Activated T-helper 2 cell treated with anti-CD3 and anti-CD28 coated beads, Interferon-gamma antibody, Interleukin-2, Interleukin-4, amounts not matched to agents 10 μg/mL and 5 μg/mL and 100 μg/mL, durations not matched to agents 14 hours and 24 hours and 36 hours (primary cell): ENCODE results near the gene PCNX4. TPM values are rescaled to one million over a fixed set of nuclear protein-coding genes. Genes with fewer than 3 reads are reported as not detected.

Experiments
- DNase-seq: peaks from one replicate; pipeline ENCODE4 v3.0.0; 2021; ENCODE audit warnings: low spot score
- H3K27ac Mint-ChIP-seq: one replicate; pipeline ENCODE4 v1.8.0; 2021; ENCODE audit warnings: mixed read lengths
- H3K27me3 Mint-ChIP-seq: one replicate; pipeline ENCODE4 v1.8.0; 2021; ENCODE audit warnings: low read depth, mixed read lengths
- H3K36me3 Mint-ChIP-seq: one replicate; pipeline ENCODE4 v1.8.0; 2021; ENCODE audit warnings: low read depth, mixed read lengths
- H3K4me1 Mint-ChIP-seq: one replicate; pipeline ENCODE4 v1.8.0; 2021; ENCODE audit warnings: low read depth, mixed read lengths
- H3K4me3 Mint-ChIP-seq: one replicate; pipeline ENCODE4 v1.8.0; 2021; ENCODE audit warnings: low read depth, mild to moderate bottlenecking, moderate library complexity, mixed read lengths
- H3K9me3 Mint-ChIP-seq: one replicate; pipeline ENCODE4 v1.8.0; 2021; ENCODE audit warnings: mixed read lengths
- intact Hi-C: fragments of 100-400 bp; cut with micrococcal nuclease; formaldehyde crosslinking; loops from one replicate; pipeline ENCODE4 v1.15.1; 2023
- total RNA-seq: library from RNA; stranded (reverse); gene quantifications from 2 replicates; pipeline ENCODE4 v1.2.3, GENCODE V29; 2022

Gene PCNX4
- total RNA-seq, 1 donor from 2014 or later = 38.8 TPM

DNA sequence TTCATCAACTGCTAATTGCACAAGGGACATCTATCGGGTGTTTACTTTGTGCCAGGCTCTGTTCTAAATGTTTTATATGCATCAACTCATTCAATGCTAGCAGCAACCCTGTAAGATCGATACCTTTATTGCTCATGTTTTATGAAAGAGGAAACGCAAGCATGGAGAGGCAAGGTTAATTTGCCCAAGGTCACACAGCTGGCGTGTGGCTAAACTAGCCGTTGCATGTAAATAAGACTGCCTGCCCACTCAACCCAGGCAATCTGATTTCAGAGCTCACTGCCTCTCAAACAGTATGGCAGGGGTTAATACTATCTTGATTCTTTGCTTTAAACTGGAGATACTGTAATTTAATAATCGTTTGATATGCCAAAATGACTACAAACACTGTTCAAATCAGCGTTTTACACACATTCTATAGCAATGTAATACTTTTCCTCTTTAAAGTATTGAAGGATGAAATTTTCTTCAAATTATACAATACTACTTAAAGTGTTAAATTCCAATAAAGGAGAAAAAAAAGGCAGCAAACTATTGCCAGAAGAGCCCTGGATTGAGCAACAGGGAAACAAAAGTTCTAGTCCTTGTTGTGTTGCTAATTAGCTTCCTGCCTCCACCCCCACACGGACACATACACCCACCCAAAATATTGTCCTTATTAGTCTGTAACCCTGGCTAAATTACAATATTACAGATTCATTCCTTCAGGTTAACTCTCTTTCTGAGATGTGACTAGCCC, 112.5 kb downstream of the PCNX4 start:
- H3K27me3 Mint-ChIP-seq = peaks cover 10% of the 10 kb centered on the region
- H3K9me3 Mint-ChIP-seq = peaks cover 9% of the 10 kb centered on the region
- peaks cover 19% of the 10 kb centered on the region for H3K4me1 Mint-ChIP-seq
- no peak for DNase-seq
- H3K4me3 Mint-ChIP-seq = no peak overlapping the region
- H3K27ac Mint-ChIP-seq = no peak overlapping the region
- H3K36me3 Mint-ChIP-seq = peaks cover under 1% of the 10 kb centered on the region
- intact Hi-C loops = no loop called here

GRCh38 chr14:60204843-60205774, 113.4 kb downstream of the PCNX4 start:
- H3K4me3 Mint-ChIP-seq = no peak overlapping the region
- DNase-seq = no peak
- intact Hi-C loops = loop anchor here (5.0 kb wide), 1 partner anchor 42 kb away; the partner anchor contains the start of gene PPM1A
- peaks cover 10% of the 10 kb centered on the region for H3K27me3 Mint-ChIP-seq
- peaks cover under 1% of the 10 kb centered on the region for H3K9me3 Mint-ChIP-seq
- H3K4me1 Mint-ChIP-seq = peaks cover 19% of the 10 kb centered on the region
- no peaks in the 10 kb centered on the region for H3K36me3 Mint-ChIP-seq
- H3K27ac Mint-ChIP-seq = no peak overlapping the region

GRCh38 chr14:60206249-60206670, 114.5 kb downstream of the PCNX4 start:
- Mint-ChIP-seq H3K4me1 (peaks cover 19% of the 10 kb centered on the region), H3K36me3 (no peaks in the 10 kb centered on the region), H3K4me3 (no peak overlapping the region), H3K27me3 (peaks cover 12% of the 10 kb centered on the region), H3K27ac (no peak overlapping the region), H3K9me3 (no peaks in the 10 kb centered on the region)
- no peak for DNase-seq
- intact Hi-C loops = loop anchor here (5.0 kb wide), 1 partner anchor 41 kb away; the partner anchor contains the start of gene PPM1A

GRCh38 chr14:60206837-60207533, 115.3 kb downstream of the PCNX4 start:
- Mint-ChIP-seq H3K36me3 (no peaks in the 10 kb centered on the region), H3K4me3 (no peak overlapping the region), H3K27ac (no peak overlapping the region), H3K27me3 (peaks cover 12% of the 10 kb centered on the region), H3K9me3 (no peaks in the 10 kb centered on the region), H3K4me1 (peaks cover 19% of the 10 kb centered on the region)
- DNase-seq = no peak
- intact Hi-C loops = loop anchor here (5.0 kb wide), 1 partner anchor 40 kb away; the partner anchor contains the start of gene PPM1A

DNA sequence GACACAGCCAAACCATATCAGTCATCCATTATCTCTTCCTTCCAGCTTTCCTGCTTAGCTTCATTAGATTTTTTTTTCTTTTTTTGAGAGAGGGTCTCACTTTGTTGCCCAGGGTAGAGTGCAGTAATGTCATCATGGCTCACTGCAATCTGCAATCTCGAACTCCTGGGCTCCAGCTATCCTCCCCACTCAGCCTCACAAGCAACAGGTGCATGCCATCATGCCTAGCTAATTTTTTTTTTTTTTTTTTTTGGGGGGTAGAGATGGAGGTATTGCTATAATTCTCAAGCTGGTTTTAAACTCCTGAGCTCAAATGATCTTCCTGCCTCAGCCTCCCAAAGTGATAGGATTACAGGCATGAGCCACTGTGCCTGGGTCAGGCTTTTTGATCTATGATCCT, 119.0 kb downstream of the PCNX4 start:
- no peak overlapping the region for H3K27ac Mint-ChIP-seq
- no peak overlapping the region for H3K4me3 Mint-ChIP-seq
- H3K4me1 Mint-ChIP-seq = peaks cover 7% of the 10 kb centered on the region
- DNase-seq = no peak
- H3K9me3 Mint-ChIP-seq = no peaks in the 10 kb centered on the region
- H3K36me3 Mint-ChIP-seq = no peaks in the 10 kb centered on the region
- intact Hi-C loops = no loop called here
- peaks cover 16% of the 10 kb centered on the region for H3K27me3 Mint-ChIP-seq

DNA sequence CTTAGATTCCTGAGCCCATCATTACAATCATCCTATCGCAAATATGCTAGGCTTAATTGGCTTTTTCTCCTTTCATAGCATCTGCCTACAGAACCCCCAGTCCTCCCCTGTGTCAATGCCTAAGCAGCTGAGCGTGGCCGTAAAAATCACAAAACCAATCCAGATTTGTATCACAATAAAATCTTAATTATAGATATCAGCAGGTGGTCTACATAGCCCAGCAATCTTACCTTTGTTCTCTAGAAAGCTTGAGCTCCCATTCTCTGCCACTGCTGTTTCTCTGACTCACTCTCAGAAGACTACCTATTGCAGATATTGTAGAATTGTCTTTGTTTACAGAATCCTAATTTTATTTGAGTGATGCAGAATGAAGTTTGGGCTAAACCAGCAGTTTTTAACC, 119.4 kb downstream of the PCNX4 start:
- Mint-ChIP-seq H3K36me3 (no peaks in the 10 kb centered on the region), H3K9me3 (no peaks in the 10 kb centered on the region), H3K27me3 (peaks cover 16% of the 10 kb centered on the region), H3K27ac (no peak overlapping the region), H3K4me3 (no peak overlapping the region), H3K4me1 (peaks cover 6% of the 10 kb centered on the region)
- DNase-seq = no peak
- intact Hi-C loops = no loop called here

DNA sequence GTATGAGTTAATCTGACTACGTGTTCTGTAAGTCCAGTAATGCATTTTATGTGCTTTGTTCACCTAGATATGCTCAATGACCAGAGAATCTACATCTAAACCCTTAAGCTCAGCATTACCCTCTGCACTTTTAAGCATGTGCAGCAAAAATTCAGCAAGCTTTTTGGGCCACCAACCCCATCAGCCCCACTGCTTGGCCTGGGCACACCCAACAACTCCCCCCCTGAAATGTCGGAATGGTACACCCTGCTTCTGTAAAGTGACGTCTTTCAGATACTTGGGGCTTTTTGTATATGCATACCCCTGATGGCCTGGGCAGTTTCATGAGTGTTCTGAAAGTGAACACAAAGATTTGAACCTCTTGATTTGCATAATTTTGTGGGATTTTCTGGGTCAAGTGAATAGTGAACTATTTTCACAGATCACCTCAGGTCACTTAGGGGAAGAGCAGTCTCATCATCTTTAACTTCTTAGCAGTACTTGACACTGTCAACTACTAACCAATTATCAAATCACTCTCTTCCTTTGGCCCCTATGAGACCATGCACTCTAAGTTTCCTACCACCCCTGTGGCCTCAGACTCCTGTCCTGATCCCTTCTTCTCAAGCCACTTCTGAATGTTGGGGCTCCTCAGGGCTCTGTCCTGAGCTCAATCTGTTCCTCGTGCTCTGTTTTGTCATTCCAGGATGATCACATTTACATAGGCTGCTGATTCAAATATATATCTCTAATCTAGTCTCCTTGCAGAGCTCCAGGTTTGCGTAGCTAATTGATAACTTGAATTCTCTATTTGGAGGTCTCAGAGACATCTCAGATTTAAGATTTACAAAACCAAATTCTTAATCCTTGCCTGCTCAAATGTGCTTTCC, 121.0 kb downstream of the PCNX4 start:
- no peaks in the 10 kb centered on the region for H3K36me3 Mint-ChIP-seq
- no peak overlapping the region for H3K4me3 Mint-ChIP-seq
- H3K27ac Mint-ChIP-seq = no peak overlapping the region
- H3K9me3 Mint-ChIP-seq = no peaks in the 10 kb centered on the region
- no peaks in the 10 kb centered on the region for H3K4me1 Mint-ChIP-seq
- H3K27me3 Mint-ChIP-seq = peaks cover 10% of the 10 kb centered on the region
- intact Hi-C loops = no loop called here
- DNase-seq = no peak

DNA sequence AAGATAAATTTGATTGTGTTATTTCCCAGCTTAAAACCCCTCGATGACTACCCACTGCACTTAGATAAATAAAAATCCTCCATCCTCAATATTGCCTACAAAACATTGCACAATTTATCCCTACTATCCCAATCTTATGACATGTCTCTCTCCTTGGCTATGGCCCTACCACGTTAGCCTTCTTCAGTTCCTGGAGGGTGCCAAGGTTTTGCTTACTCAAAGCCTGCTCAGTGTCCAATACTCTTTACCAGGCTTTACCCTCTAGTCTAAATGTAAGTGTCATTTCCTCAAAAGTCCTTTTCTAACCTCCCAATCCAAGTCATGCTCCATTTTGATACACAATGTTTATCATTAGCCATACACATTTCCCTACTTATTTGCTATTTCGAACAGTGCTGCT, 122.3 kb downstream of the PCNX4 start:
- Mint-ChIP-seq H3K9me3 (no peaks in the 10 kb centered on the region), H3K4me1 (no peaks in the 10 kb centered on the region), H3K4me3 (no peak overlapping the region), H3K36me3 (no peaks in the 10 kb centered on the region), H3K27me3 (peaks cover 10% of the 10 kb centered on the region), H3K27ac (no peak overlapping the region)
- intact Hi-C loops = no loop called here
- DNase-seq = no peak

GRCh38 chr14:60214415-60215126, 122.8 kb downstream of the PCNX4 start:
- H3K4me3 Mint-ChIP-seq = no peak overlapping the region
- peaks cover 10% of the 10 kb centered on the region for H3K27me3 Mint-ChIP-seq
- H3K27ac Mint-ChIP-seq = no peak overlapping the region
- no peaks in the 10 kb centered on the region for H3K36me3 Mint-ChIP-seq
- intact Hi-C loops = no loop called here
- DNase-seq = no peak
- no peaks in the 10 kb centered on the region for H3K9me3 Mint-ChIP-seq
- no peaks in the 10 kb centered on the region for H3K4me1 Mint-ChIP-seq

GRCh38 chr14:60215127-60215444, 123.4 kb downstream of the PCNX4 start:
- no peaks in the 10 kb centered on the region for H3K36me3 Mint-ChIP-seq

DNA sequence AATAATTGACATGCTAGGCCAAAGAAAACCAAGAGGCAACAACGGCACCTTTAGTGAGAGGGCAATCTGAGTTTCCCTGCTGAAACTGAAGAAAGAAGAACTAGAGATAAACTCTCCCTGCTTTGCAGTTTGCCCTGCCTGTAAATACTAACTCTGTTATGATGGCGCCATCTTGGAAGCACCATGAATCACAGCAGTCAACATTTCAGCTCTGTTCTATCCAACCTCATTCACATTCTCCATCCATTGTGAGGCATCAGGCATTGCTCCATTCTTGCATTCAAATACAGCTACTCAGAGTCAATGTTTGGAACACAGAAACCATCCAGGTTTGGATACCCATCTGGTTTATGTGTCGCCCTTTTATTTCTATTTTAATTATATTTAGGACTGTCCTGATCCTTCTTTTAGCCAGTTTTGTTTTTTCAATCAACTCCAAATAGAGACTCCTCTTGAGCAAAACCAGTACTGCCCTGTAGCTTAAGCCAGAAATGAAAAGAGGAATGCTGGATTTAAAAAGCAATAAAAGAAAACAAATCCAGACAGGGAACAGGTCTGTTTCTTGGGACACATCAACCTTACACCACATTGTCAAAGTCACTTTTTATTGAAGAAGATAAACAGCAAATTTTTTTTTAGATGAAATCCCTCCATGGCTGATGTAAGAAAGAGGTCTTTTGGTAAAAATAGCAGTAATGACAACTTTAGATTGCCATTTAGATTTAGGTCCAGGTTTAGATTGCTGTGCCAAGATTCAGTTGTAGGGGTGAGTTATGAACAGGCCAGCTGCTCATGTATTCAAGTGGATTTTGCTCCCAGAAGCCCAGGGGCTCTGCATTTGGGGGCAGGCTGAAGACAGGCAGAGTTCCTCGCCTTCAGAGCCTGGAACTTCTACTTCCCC, 124.0 kb downstream of the PCNX4 start:
- Mint-ChIP-seq H3K4me3 (no peak overlapping the region), H3K36me3 (no peaks in the 10 kb centered on the region)
- intact Hi-C loops = no loop called here

More at GRCh38 chr14:60215127-60215444, 123.4 kb downstream of the PCNX4 start:
- no peaks in the 10 kb centered on the region for H3K4me1 Mint-ChIP-seq
- H3K9me3 Mint-ChIP-seq = no peaks in the 10 kb centered on the region
- no peak overlapping the region for H3K4me3 Mint-ChIP-seq
- no peak for DNase-seq
- H3K27me3 Mint-ChIP-seq = peaks cover 10% of the 10 kb centered on the region
- intact Hi-C loops = no loop called here
- H3K27ac Mint-ChIP-seq = no peak overlapping the region

More for the DNA sequence above, 124.0 kb downstream of the PCNX4 start:
- Mint-ChIP-seq H3K4me1 (no peaks in the 10 kb centered on the region), H3K27me3 (peaks cover 10% of the 10 kb centered on the region), H3K9me3 (no peaks in the 10 kb centered on the region), H3K27ac (no peak overlapping the region)
- no peak for DNase-seq
